ENCODE results near the gene CREB5. TPM values are rescaled to one million over a fixed set of nuclear protein-coding genes. Genes with fewer than 3 reads are reported as not detected.

The CREB5 gene
- total RNA-seq, 1 experiment from 2014 or later: 19.2 TPM

- no peak overlapping the region for H3K4me3 Mint-ChIP-seq (ENCODE audit: low read depth, unreplicated experiment)
- H3K27ac Mint-ChIP-seq (ENCODE audit: unreplicated experiment): no peak overlapping the region
- no peaks in the 10 kb centered on the region for H3K9me3 Mint-ChIP-seq (ENCODE audit: low read depth, unreplicated experiment)
- H3K36me3 Mint-ChIP-seq (ENCODE audit: insufficient read depth, unreplicated experiment): no peaks in the 10 kb centered on the region
- no peak for TF ChIP-seq CTCF (IDR thresholded peaks at IDR 0.05; ENCODE audit: unreplicated experiment)
- DNase-seq: peak; percentile 91
- intact Hi-C loops (cut with micrococcal nuclease; ENCODE audit: unreplicated experiment): loop anchor here (1.0 to 5.0 kb wide), 2 partner anchors 128 to 166 kb away; no protein-coding TSS in a partner anchor
- no peaks in the 10 kb centered on the region for H3K27me3 Mint-ChIP-seq (ENCODE audit: unreplicated experiment)
- BruUV-seq (replicated peaks): TSS peak; percentile 88
- CTCF ChIA-PET: interaction anchor here (0.6 to 1.2 kb wide), 9 partner anchors 20 to 1239 kb away, joined by 3 to 5 read pairs (median 4); no protein-coding TSS in a partner anchor
- H3K4me1 Mint-ChIP-seq (ENCODE audit: low read depth, unreplicated experiment): peaks cover 15% of the 10 kb centered on the region
These were observed 273.5 kb downstream of the CREB5 start for GRCh38 chr7:28685644-28686417.

- intact Hi-C loops (cut with micrococcal nuclease; ENCODE audit: unreplicated experiment): loop anchor here (1.0 to 5.0 kb wide), 2 partner anchors 128 to 166 kb away; no protein-coding TSS in a partner anchor
- CTCF ChIA-PET: interaction anchor here (0.6 to 1.2 kb wide), 7 partner anchors 21 to 276 kb away, joined by 3 to 5 read pairs (median 4); no protein-coding TSS in a partner anchor
- H3K9me3 Mint-ChIP-seq (ENCODE audit: low read depth, unreplicated experiment): no peaks in the 10 kb centered on the region
- DNase-seq: peak; percentile 54
- no peaks in the 10 kb centered on the region for H3K27me3 Mint-ChIP-seq (ENCODE audit: unreplicated experiment)
- no peak overlapping the region for H3K27ac Mint-ChIP-seq (ENCODE audit: unreplicated experiment)
- peaks cover 19% of the 10 kb centered on the region for H3K4me1 Mint-ChIP-seq (ENCODE audit: low read depth, unreplicated experiment)
- H3K4me3 Mint-ChIP-seq (ENCODE audit: low read depth, unreplicated experiment): no peak overlapping the region
- H3K36me3 Mint-ChIP-seq (ENCODE audit: insufficient read depth, unreplicated experiment): no peaks in the 10 kb centered on the region
- TF ChIP-seq CTCF (IDR thresholded peaks at IDR 0.05; ENCODE audit: unreplicated experiment): no peak
- BruUV-seq (replicated peaks): TSS peak; percentile 76
These were observed 274.1 kb downstream of the CREB5 start for GRCh38 chr7:28686418-28686800.

- no peak overlapping the region for H3K4me3 Mint-ChIP-seq (ENCODE audit: low read depth, unreplicated experiment)
- CTCF ChIA-PET: no interaction called here
- H3K36me3 Mint-ChIP-seq (ENCODE audit: insufficient read depth, unreplicated experiment): no peaks in the 10 kb centered on the region
- TF ChIP-seq CTCF (IDR thresholded peaks at IDR 0.05; ENCODE audit: unreplicated experiment): no peak
- H3K9me3 Mint-ChIP-seq (ENCODE audit: low read depth, unreplicated experiment): no peaks in the 10 kb centered on the region
- no peaks in the 10 kb centered on the region for H3K27me3 Mint-ChIP-seq (ENCODE audit: unreplicated experiment)
- peaks cover 19% of the 10 kb centered on the region for H3K4me1 Mint-ChIP-seq (ENCODE audit: low read depth, unreplicated experiment)
- intact Hi-C loops (cut with micrococcal nuclease; ENCODE audit: unreplicated experiment): loop anchor here (5.0 kb wide), 1 partner anchor 165 kb away; no protein-coding TSS in a partner anchor
- H3K27ac Mint-ChIP-seq (ENCODE audit: unreplicated experiment): no peak overlapping the region
- no peak for DNase-seq
- no TSS peak for BruUV-seq (replicated peaks)
These were observed 275.2 kb downstream of the CREB5 start for GRCh38 chr7:28687537-28687936.

- no TSS peak for BruUV-seq (replicated peaks)
- Mint-ChIP-seq H3K27me3 (ENCODE audit: unreplicated experiment) (no peaks in the 10 kb centered on the region), H3K36me3 (ENCODE audit: insufficient read depth, unreplicated experiment) (no peaks in the 10 kb centered on the region), H3K9me3 (ENCODE audit: low read depth, unreplicated experiment) (no peaks in the 10 kb centered on the region), H3K27ac (ENCODE audit: unreplicated experiment) (no peak overlapping the region), H3K4me1 (ENCODE audit: low read depth, unreplicated experiment) (peaks cover 13% of the 10 kb centered on the region), H3K4me3 (ENCODE audit: low read depth, unreplicated experiment) (no peak overlapping the region)
- no peak for TF ChIP-seq CTCF (IDR thresholded peaks at IDR 0.05; ENCODE audit: unreplicated experiment)
- no peak for DNase-seq
- intact Hi-C loops (cut with micrococcal nuclease; ENCODE audit: unreplicated experiment): loop anchor here (5.0 kb wide), 1 partner anchor 164 kb away; no protein-coding TSS in a partner anchor
- CTCF ChIA-PET: no interaction called here
These were observed 275.9 kb downstream of the CREB5 start for GRCh38 chr7:28688174-28688573.

Data from Calu3 (cell line).